RWPE1 (cell line): ENCODE measurements around the gene AP3B1.

Experiments used
- CTCF ChIA-PET: fragments of 350-600 bp; sonication (Branson Sonifier 250); formaldehyde crosslinking; extraction: SDS; loops from one replicate; lab custom pipeline; 2021; lab: Yijun Ruan, JAX
- POLR2A ChIA-PET: fragments of 400-600 bp; formaldehyde crosslinking; extraction: SDS; loops from one replicate; lab custom pipeline; 2020; ENCODE audit warnings: antibody characterized with exemption; ENCODE audit not compliant: low non-redundant PET; lab: Yijun Ruan, JAX
- DNase-seq: peaks from one replicate; pipeline ENCODE4 v3.0.0; 2012; ENCODE audit warnings: low spot score
- H3K27ac ChIP-seq: fragments of 450-650 bp; 2 replicates; pipeline ENCODE4 v1.5.1; 2017
- CTCF ChIP-seq: fragments of 450-650 bp; conservative IDR thresholded peaks from 2 replicates; pipeline ENCODE4 v1.5.1; 2017; ENCODE audit warnings: low read depth, mild to moderate bottlenecking

AP3B1 gene

GRCh38 chr5:78116167-78116566 lies 178.3 kb downstream of the AP3B1 start:
- DNase-seq, result no peak
- TF ChIP-seq CTCF, result no peak
- POLR2A ChIA-PET, result no interaction called here
- CTCF ChIA-PET, result interaction anchor here (0.6 to 1.2 kb wide), 3 partner anchors 255 to 1296 kb away, joined by 3 read pairs; no protein-coding TSS in a partner anchor
- no peak overlapping the region for H3K27ac ChIP-seq

DNA sequence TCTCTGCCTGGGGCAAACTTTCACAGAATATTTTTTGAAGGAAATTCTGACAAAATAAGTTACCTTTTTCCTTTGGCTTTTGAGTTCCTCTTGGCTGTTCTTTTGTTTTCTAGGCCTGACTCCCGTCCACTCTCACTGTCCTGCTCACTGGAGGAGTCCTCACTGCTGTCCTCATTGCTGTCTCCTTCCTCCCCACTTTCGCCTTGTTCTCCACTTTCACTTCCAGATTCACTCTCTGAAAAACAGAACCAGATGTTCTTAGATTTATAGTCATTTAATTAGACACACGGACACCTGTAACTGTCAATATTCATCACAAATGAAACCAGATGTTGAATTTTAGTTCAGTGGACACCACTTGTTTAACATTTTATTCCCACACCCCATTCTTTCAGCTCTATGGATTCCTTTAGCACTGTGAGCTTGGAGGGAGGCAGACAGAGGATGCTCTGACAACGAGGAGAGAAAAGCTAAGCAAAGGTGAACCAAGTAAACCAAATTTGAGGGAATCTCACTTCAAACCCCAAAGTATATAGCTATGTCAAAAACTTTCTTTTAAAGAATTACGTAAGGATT lies 180.7 kb downstream of the AP3B1 start:
- no peak for TF ChIP-seq CTCF
- POLR2A ChIA-PET, result no interaction called here
- H3K27ac ChIP-seq, result no peak overlapping the region
- DNase-seq, result no peak
- CTCF ChIA-PET, result interaction anchor here (0.7 kb wide), 1 partner anchor 36 kb away, joined by 3 read pairs; no protein-coding TSS in a partner anchor

DNA sequence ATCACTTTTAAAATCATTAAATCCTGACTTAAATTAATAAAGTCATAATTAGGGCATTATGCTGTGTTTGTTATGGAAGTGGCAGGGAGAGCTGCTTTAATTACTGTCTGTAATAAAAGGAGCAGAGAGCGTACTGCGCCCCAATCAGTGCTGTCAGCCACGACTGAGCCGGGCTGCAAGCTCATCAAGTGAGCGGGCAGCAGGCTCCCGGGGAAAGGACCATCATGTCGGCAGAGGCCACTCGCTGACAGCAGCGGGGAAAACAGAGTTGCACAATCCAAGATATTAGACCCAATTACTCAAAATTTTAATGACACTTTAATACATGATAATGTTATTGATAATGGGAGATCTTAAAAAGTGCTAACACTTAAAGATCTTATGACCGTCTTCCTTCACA lies 181.6 kb downstream of the AP3B1 start:
- CTCF ChIA-PET, result no interaction called here
- no peak for DNase-seq
- H3K27ac ChIP-seq, result no peak overlapping the region
- POLR2A ChIA-PET, result no interaction called here
- TF ChIP-seq CTCF, result no peak

- H3K27ac ChIP-seq, result no peak overlapping the region
- ChIA-PET POLR2A (no interaction called here), CTCF (no interaction called here)
- DNase-seq, result no peak
- TF ChIP-seq CTCF, result no peak
Observed at GRCh38 chr5:78109891-78110324, 184.6 kb downstream of the AP3B1 start.

DNA sequence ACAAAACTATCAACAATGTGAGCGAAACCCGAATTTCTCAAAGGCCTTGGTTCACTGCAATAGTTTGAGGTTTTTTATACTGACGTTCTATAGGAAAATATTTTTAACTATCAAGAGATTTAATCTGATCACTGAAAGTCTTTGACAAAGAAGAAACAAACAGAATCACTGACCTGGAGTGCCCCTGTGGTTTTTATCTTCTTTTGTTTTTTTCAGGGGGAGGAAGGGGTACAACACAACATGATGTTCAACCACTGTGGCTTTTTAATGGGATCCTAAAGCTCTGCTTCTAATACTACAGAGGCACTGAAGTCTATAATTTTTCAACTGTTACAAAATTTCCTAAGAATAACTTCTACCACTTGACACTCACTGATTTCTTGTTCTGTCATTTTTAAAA lies 185.9 kb downstream of the AP3B1 start:
- no peak overlapping the region for H3K27ac ChIP-seq
- POLR2A ChIA-PET, result no interaction called here
- no peak for TF ChIP-seq CTCF
- DNase-seq, result no peak
- CTCF ChIA-PET, result interaction anchor here (0.7 kb wide), 1 partner anchor 28 kb away, joined by 3 read pairs; no protein-coding TSS in a partner anchor

- DNase-seq, result no peak
- POLR2A ChIA-PET, result no interaction called here
- TF ChIP-seq CTCF, result no peak
- CTCF ChIA-PET, result no interaction called here
- no peak overlapping the region for H3K27ac ChIP-seq
Observed at GRCh38 chr5:78103232-78103918, 191.1 kb downstream of the AP3B1 start.
